ENCODE measurements around the gene TRIP12.

GRCh38 chr2:229732897-229733296 is 188.9 kb downstream of the TRIP12 start:
- TF ChIP-seq CTCF (tag by site-specific recombination; IDR thresholded peaks at IDR 0.05) (no peak), ZBTB10 (tag by site-specific recombination; IDR thresholded peaks at IDR 0.05) (no peak), KLF8 (tag by site-specific recombination; IDR thresholded peaks at IDR 0.05) (no peak), IKZF3 (tag by site-specific recombination; IDR thresholded peaks at IDR 0.05) (no peak), HOXA7 (CRISPR knock-in tag; IDR thresholded peaks at IDR 0.05; ENCODE audit: borderline replicate concordance) (no peak), ZNF366 (tag by site-specific recombination; conservative IDR thresholded peaks at IDR 0.05) (no peak), ZNF266 (tag by site-specific recombination; IDR thresholded peaks at IDR 0.05; ENCODE audit: low read depth) (no peak), REST (tag by site-specific recombination; IDR thresholded peaks at IDR 0.05) (no peak), ZNF600 (tag by site-specific recombination; IDR thresholded peaks at IDR 0.05) (no peak), ZNF785 (tag by site-specific recombination; IDR thresholded peaks at IDR 0.05) (no peak), YY1 (tag by site-specific recombination; IDR thresholded peaks at IDR 0.05) (no peak), ZNF629 (tag by site-specific recombination; IDR thresholded peaks at IDR 0.05) (no peak), ZNF302 (tag by site-specific recombination; IDR thresholded peaks at IDR 0.05; ENCODE audit: low read depth) (no peak)
